Spleen (tissue), 7 donors: ENCODE results near the gene MAML1.

Experiments used
- CTCF ChIP-seq, 11 experiments: fragments of 200-600 bp in 7 of 11; fragments of 450-650 bp in 4 of 11; sonication (generic) in 4 of 11; IDR thresholded peaks in 8 of 11; conservative IDR thresholded peaks in 3 of 11; 1 replicate in 7 of 11; 2 replicates in 4 of 11; pipeline versions ENCODE4 v1.4.0 to v1.8.0; 2016 to 2021; ENCODE audit warnings: antibody characterized with exemption in 11 of 11, inconsistent platforms in 4 of 11, mild to moderate bottlenecking in 1 of 11
- POLR2A ChIP-seq, 3 donors: fragments of 450-650 bp; IDR thresholded peaks; one replicate each; pipeline ENCODE4 v1.5.1; 2017; ENCODE audit warnings: antibody characterized with exemption in 3 of 3, mild to moderate bottlenecking in 1 of 3
- POLR2AphosphoS5 ChIP-seq, 3 donors: sonication (generic); formaldehyde crosslinking; IDR thresholded peaks; one replicate each; pipeline ENCODE4 v1.5.1; 2017; ENCODE audit warnings: antibody characterized with exemption in 3 of 3
- donor health status: DM: no; HTN: no; CAD: no; lungs with moderate emphysema.
- donor health status: DM: no; HTN: no; CAD: no.
- donor health status: DM: no; HTN: no; CAD: no.

- no peak for TF ChIP-seq POLR2A (IDR thresholded peaks at IDR 0.05)
- no peak for TF ChIP-seq CTCF (IDR thresholded peaks at IDR 0.05 in 8 of 11, conservative IDR thresholded peaks at IDR 0.05 in 3 of 11)
- no peak for TF ChIP-seq POLR2AphosphoS5 (IDR thresholded peaks at IDR 0.05)
Observed at GRCh38 chr5:179738742-179739141, 6.1 kb downstream of the MAML1 start.
